ENCODE data around the gene GGN. TPM values are rescaled to one million over a fixed set of nuclear protein-coding genes. Genes with fewer than 3 reads are reported as not detected.
"Not testable (repeated sequence)": the region's sequence is repeated elsewhere in the genome, so short reads cannot be mapped to it uniquely, and the experiment has no call there.

GGN gene
- total RNA-seq, 1 experiment from 2014 or later: 1.4 TPM

GRCh38 chr19:38413416-38413815 lies 25.6 kb upstream of the GGN start:
- no peaks in the 10 kb centered on the region for H3K9me3 Mint-ChIP-seq (ENCODE audit: unreplicated experiment)
- ChIA-PET POLR2A (interaction anchor here (1.1 kb wide), 1 partner anchor 10 kb away, joined by 3 read pairs; the partner anchor contains the start of gene FAM98C), CTCF (interaction anchor here (1.0 to 1.4 kb wide), 2 partner anchors 8 to 10 kb away, joined by 3 to 9 read pairs; partner anchors contain the start of gene FAM98C)
- no peak for DNase-seq (ENCODE audit: unreplicated experiment)
- peaks cover 20% of the 10 kb centered on the region for H3K4me1 Mint-ChIP-seq (ENCODE audit: insufficient read depth, unreplicated experiment)
- TF ChIP-seq, protein P1, sequence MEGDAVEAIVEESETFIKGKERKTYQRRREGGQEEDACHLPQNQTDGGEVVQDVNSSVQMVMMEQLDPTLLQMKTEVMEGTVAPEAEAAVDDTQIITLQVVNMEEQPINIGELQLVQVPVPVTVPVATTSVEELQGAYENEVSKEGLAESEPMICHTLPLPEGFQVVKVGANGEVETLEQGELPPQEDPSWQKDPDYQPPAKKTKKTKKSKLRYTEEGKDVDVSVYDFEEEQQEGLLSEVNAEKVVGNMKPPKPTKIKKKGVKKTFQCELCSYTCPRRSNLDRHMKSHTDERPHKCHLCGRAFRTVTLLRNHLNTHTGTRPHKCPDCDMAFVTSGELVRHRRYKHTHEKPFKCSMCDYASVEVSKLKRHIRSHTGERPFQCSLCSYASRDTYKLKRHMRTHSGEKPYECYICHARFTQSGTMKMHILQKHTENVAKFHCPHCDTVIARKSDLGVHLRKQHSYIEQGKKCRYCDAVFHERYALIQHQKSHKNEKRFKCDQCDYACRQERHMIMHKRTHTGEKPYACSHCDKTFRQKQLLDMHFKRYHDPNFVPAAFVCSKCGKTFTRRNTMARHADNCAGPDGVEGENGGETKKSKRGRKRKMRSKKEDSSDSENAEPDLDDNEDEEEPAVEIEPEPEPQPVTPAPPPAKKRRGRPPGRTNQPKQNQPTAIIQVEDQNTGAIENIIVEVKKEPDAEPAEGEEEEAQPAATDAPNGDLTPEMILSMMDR (IDR thresholded peaks at IDR 0.05; ENCODE audit: unreplicated experiment): no peak
- no peak overlapping the region for H3K27ac Mint-ChIP-seq (ENCODE audit: low read depth, unreplicated experiment)
- intact Hi-C loops (cut with micrococcal nuclease): no loop called here
- H3K36me3 Mint-ChIP-seq (ENCODE audit: insufficient read depth, unreplicated experiment): no peaks in the 10 kb centered on the region
- H3K4me3 Mint-ChIP-seq (ENCODE audit: unreplicated experiment): no peak overlapping the region
- H3K27me3 Mint-ChIP-seq (ENCODE audit: insufficient read depth, unreplicated experiment): peaks cover 18% of the 10 kb centered on the region
- BruUV-seq (replicated peaks): no TSS peak

GRCh38 chr19:38412961-38413360 lies 25.1 kb upstream of the GGN start:
- H3K27me3 Mint-ChIP-seq (ENCODE audit: insufficient read depth, unreplicated experiment): peaks cover 13% of the 10 kb centered on the region
- no peaks in the 10 kb centered on the region for H3K9me3 Mint-ChIP-seq (ENCODE audit: unreplicated experiment)
- no peak for DNase-seq (ENCODE audit: unreplicated experiment)
- peaks cover 3% of the 10 kb centered on the region for H3K36me3 Mint-ChIP-seq (ENCODE audit: insufficient read depth, unreplicated experiment)
- intact Hi-C loops (cut with micrococcal nuclease): no loop called here
- no TSS peak for BruUV-seq (replicated peaks)
- no peak overlapping the region for H3K27ac Mint-ChIP-seq (ENCODE audit: low read depth, unreplicated experiment)
- CTCF ChIA-PET: interaction anchor here (1.0 to 1.5 kb wide), 2 partner anchors 10 kb away, joined by 9 to 10 read pairs; partner anchors contain the start of gene FAM98C
- TF ChIP-seq, protein P1 (IDR thresholded peaks at IDR 0.05; ENCODE audit: unreplicated experiment): no peak
- H3K4me3 Mint-ChIP-seq (ENCODE audit: unreplicated experiment): no peak overlapping the region
- POLR2A ChIA-PET: no interaction called here
- H3K4me1 Mint-ChIP-seq (ENCODE audit: insufficient read depth, unreplicated experiment): peaks cover 20% of the 10 kb centered on the region

- Mint-ChIP-seq H3K27ac (ENCODE audit: low read depth, unreplicated experiment) (no peak overlapping the region), H3K4me1 (ENCODE audit: insufficient read depth, unreplicated experiment) (peaks cover 18% of the 10 kb centered on the region), H3K27me3 (ENCODE audit: insufficient read depth, unreplicated experiment) (peaks cover 8% of the 10 kb centered on the region), H3K9me3 (ENCODE audit: unreplicated experiment) (no peaks in the 10 kb centered on the region), H3K36me3 (ENCODE audit: insufficient read depth, unreplicated experiment) (peaks cover 7% of the 10 kb centered on the region), H3K4me3 (ENCODE audit: unreplicated experiment) (no peak overlapping the region)
- POLR2A ChIA-PET: no interaction called here
- BruUV-seq (replicated peaks): no TSS peak
- CTCF ChIA-PET: interaction anchor here (1.5 kb wide), 1 partner anchor 10 kb away, joined by 10 read pairs; the partner anchor contains the start of gene FAM98C
- DNase-seq (ENCODE audit: unreplicated experiment): no peak
- TF ChIP-seq, protein P1 (IDR thresholded peaks at IDR 0.05; ENCODE audit: unreplicated experiment): no peak
- intact Hi-C loops (cut with micrococcal nuclease): no loop called here
These were observed 24.7 kb upstream of the GGN start for GRCh38 chr19:38412491-38412890.

- H3K4me3 Mint-ChIP-seq (ENCODE audit: unreplicated experiment); POLR2A ChIA-PET; BruUV-seq (replicated peaks); H3K9me3 Mint-ChIP-seq (ENCODE audit: unreplicated experiment); H3K27me3 Mint-ChIP-seq (ENCODE audit: insufficient read depth, unreplicated experiment); intact Hi-C loops (cut with micrococcal nuclease); DNase-seq (ENCODE audit: unreplicated experiment); H3K27ac Mint-ChIP-seq (ENCODE audit: low read depth, unreplicated experiment): not testable (repeated sequence)
- CTCF ChIA-PET: interaction anchor here (1.5 kb wide), 1 partner anchor 9 kb away, joined by 10 read pairs; the partner anchor contains the start of gene FAM98C
- Mint-ChIP-seq H3K36me3 (ENCODE audit: insufficient read depth, unreplicated experiment) (peaks cover 13% of the 10 kb centered on the region), H3K4me1 (ENCODE audit: insufficient read depth, unreplicated experiment) (peaks cover 12% of the 10 kb centered on the region)
These were observed 24.1 kb upstream of the GGN start for GRCh38 chr19:38411898-38412297.
